HG03575 (cell line): ENCODE measurements around the gene IL6ST.

Experiments used
- ATAC-seq: cut with Tn5 transposase; IDR thresholded peaks from one replicate; pipeline ENCODE4 v1.9.1; 2021; ENCODE audit not compliant: unreplicated experiment, insufficient number of reproducible peaks, low FRiP score; ENCODE audit errors: extremely low read depth

IL6ST gene

GRCh38 chr5:55905251-55905650 lies 89.5 kb downstream of the IL6ST start:
- ATAC-seq, result no peak

- no peak for ATAC-seq
These were observed 90.6 kb downstream of the IL6ST start for GRCh38 chr5:55904152-55904551.

DNA sequence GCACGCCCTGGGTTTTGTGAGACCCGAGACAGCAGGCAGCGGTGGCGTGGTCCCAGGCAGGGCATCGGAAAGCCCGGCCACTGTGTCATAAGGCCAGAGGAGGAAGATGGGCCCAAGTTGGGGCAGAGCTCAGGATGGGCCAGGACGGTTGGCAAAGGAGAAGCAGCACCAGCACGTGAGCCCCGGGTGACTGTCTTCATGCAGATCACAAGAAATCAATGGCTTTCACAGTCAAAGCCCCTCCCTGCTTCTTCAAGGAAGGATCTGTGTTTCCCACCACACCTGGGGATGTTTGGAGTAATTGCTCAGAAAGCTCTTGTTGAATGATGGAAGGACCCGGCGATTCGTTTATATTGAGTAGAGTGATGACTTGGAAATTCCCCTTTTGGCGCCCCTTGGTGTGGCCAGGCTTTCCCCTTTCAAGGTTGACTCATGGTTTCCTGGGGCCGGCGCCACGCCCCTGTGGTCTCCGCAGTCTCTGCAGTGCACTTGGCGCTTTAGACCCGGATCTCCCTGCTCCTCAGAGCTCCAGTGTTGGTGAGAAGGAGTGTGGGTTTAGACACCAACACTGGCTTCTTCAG lies 91.6 kb downstream of the IL6ST start:
- peak; percentile 73 for ATAC-seq

DNA sequence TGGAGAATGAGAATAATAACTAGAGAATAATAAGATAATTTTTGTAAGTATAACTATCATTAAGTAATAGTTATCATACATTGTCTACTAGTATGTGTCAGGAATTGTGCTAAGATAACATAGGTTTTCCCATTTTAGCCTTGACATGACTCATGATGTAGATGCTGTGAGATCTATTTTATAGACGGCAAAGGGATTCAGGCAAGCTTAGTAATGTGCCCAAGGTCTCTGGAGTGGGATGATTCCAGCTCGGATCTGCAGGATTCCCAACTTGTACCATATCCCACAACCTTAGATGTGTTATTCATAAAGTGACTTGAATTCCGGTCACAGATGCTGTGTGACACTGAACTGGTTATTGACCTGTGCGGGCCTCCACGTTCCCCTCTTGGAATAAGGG lies 92.1 kb downstream of the IL6ST start:
- ATAC-seq, result no peak

DNA sequence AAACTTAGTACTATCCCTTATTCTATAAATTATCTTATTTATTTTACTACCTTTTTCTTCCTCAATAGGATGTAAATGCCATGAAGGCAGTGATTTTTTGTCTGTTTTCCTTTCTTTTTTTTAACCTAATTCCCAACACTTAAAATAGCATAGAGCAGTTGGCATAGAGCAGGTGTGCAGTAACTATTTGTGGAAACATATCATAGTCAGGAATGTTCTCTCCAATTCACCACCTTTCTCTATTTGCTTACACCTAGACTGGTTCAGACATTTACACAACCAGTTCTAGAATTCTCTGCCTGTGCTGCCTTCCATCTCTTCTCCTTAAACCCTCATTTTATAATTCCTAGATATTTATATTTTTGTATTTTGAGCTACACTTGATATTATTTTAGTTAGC lies 94.0 kb downstream of the IL6ST start:
- ATAC-seq, result no peak

DNA sequence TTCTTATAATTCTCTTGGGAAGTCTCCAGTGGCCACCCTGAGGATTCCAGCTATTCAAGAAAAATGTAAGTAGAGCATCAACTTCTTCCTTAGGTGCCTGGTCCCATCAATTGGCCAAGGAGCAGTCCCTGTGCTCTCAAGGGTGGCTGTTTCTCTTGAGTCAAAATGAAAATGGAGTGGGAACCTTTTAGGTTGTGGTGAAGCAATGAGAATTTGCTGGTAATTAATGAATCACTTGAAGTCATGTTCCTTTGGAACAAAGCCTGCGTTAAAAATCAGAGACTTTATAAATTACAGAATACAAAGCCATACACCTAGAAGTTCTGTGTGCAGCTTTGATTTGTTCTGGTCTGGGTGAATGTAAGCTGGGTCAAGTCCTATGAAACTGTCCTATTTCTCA lies 94.7 kb downstream of the IL6ST start:
- ATAC-seq, result no peak

GRCh38 chr5:55899344-55899743 lies 95.4 kb downstream of the IL6ST start:
- ATAC-seq, result no peak

DNA sequence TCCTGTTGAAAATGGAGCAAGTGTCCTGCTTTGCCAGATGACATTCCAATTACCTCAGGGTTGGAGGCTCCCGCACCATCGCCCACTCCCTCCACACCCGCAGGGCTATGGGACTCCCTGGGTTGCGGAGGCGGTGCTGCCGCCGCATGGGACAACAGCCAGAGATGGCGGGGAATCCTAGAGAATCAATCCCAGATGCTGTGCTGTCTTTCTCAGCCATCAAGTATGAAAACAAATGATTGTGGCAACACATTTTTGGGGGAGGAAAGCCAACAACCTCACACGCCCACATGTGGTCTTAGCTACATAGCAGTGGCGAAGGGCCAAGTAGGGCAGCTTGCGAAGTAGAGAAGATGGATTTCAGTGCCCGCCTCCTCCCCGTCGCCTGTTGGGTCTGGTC lies 96.9 kb downstream of the IL6ST start:
- no peak for ATAC-seq

DNA sequence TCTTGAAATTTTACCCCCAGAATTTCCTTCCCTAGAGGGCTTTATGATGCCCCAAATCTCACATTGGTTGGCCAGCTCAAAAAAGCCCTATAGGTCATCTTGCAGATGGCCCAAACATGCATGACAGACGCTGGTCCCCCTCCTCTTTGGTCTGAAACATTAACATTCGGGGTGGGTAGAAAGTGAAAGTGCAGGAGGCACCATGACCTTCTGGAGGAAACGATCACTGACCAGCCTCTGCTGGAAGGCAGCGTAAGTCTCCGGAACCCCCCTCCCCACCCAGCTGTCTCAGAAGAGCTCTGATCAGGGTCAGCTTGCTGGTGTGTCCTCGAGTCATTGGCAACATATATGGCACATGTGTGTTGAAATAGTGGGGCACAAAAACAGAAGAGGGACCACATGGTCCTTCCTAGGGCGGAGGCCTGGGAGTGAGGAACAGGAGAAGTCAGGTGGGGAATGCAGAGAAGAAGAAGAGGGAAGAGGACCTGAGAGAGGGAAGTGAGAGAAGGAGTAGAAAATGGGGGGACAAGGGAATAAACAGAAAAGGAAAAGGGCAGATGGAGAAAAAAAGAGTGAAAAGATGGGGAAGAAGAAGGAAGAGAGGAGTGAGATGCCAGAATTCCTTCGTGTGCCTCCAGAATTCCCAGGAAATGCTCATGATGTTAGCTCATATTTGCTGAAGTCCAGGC lies 97.4 kb downstream of the IL6ST start:
- ATAC-seq, result no peak

DNA sequence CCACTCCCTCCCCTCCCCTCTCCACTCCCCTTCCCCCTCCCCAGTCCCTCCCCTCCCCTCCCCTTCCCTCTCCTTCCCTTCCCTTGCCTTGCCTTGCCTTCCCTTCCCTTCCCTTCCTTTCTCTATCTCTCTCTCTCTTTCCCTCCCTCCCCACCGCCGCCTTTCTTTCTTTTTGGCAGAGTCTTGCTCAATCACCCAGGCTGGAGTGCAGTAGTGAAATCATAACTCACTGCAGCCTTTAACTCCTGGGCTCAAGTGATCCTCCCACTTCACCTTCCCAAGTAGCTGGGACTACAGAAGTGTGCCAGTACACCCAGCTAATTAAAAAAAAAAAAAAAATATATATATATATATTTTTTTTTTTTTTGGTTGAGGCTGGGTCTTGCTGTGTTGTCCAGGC lies 98.1 kb downstream of the IL6ST start:
- no peak for ATAC-seq

DNA sequence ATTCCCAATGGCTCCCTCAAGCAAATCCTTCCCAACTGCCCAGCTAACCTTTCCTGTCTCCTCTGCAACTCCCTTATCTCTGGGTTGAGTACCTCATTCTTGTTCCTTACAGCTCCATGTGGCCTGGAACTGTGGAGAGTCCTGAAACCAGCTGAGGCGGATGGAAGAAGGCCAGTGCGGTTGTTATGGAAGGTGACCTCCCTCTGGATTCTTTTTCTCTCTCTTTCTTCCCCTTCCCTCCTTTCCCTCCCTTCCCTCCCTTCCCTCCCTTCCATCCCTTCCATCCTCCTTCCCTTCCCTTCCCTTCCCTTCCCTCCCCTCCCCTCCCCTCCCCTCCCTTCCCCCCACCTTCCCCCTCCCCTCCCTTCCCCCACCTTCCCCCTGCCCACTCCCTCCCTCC lies 98.5 kb downstream of the IL6ST start:
- no peak for ATAC-seq

- ATAC-seq, result no peak
These were observed 99.4 kb downstream of the IL6ST start for GRCh38 chr5:55895346-55895745.

DNA sequence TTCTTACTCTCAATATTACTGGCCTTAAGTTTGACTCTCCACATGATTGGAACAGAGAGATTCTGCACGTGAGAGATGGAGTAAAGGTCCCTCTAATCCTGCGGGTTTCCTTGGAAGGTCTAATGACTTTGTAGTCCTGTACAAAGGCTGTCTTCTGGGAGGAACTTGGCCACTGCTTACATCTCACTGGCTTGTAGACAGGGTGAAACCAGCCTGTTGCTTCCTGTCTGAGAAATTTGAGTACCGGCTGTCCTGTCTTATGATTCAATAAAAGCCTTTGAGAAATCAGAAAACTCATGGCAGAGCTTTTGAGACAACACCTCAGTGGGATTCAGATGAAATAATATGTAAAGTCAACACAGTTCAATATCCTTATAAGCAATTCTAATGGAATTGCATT lies 100.6 kb downstream of the IL6ST start:
- no peak for ATAC-seq

GRCh38 chr5:55892479-55892878 lies 102.3 kb downstream of the IL6ST start:
- no peak for ATAC-seq

DNA sequence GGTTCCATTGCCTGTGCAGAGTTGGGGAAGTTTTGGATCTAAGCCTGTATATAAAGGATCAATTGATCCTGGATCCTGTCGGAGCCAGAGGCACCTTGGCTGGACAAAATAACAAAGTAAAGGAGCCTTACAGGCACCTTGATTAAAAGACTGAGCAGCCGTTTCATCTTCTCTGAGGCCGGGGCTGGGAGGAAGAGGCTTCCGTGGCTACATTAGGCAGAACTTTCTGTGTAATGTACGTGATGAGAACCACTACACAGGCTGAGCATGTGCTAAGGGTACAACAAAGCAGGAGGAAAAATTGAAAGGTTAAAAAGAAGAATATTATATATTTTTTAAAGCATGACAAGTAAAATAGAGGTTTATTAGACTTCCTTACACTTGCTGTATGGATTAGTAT lies 106.6 kb downstream of the IL6ST start:
- no peak for ATAC-seq

DNA sequence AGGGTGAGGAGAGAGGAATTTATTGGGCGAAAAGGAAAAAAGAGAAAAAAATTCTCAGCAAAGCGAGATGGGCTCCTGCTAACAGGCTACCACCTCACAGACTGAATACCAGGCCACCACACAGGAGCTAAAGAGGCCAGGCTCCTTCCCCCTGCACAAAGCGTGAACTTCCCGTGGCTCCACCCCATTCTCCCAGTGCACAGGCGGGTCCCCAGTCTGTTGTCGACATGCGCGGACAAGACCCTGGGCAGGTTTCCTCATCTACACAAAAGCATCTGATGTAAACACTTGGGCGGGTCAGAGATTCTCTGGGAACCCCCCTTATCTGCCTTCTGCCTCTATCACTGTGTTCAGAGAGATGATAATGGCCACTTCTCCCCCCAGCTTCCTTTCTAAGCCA lies 109.4 kb downstream of the IL6ST start:
- no peak for ATAC-seq
